DND-41 (cell line): ENCODE measurements around the gene CEACAM16.

Source experiments
- ATAC-seq: fragments of 200-7000 bp; cut with Tn5 transposase; 3 replicates; pipeline ENCODE4 v1.9.1; 2021; ENCODE audit warnings: low read depth; ENCODE audit not compliant: insufficient read depth
- DNase-seq: peaks from one replicate; pipeline ENCODE4 v3.0.0-alpha.2; 2020
- H2AFZ ChIP-seq: 2 replicates; pipeline ENCODE4 v1.6.0; 2012; ENCODE audit warnings: low read depth, low read length
- H3K27ac ChIP-seq: 2 replicates; pipeline ENCODE4 v1.5.1; 2012; ENCODE audit warnings: low read length, inconsistent platforms
- H3K27me3 ChIP-seq: fragments of 200-600 bp; sonication (generic); 2 replicates; pipeline ENCODE4 v1.6.0; 2012; ENCODE audit warnings: low read length, mild to moderate bottlenecking, inconsistent platforms; ENCODE audit not compliant: insufficient read depth, poor library complexity
- H3K36me3 ChIP-seq: 2 replicates; pipeline ENCODE4 v1.5.1; 2012; ENCODE audit warnings: low read length, inconsistent platforms; ENCODE audit not compliant: insufficient read depth
- H3K4me1 ChIP-seq: 2 replicates; pipeline ENCODE4 v1.5.1; 2012; ENCODE audit warnings: mild to moderate bottlenecking, low read length; ENCODE audit not compliant: insufficient read depth
- H3K4me2 ChIP-seq: 2 replicates; pipeline ENCODE4 v1.6.0; 2012; ENCODE audit warnings: mild to moderate bottlenecking, moderate library complexity, low read length, inconsistent platforms; ENCODE audit not compliant: insufficient read depth
- H3K4me3 ChIP-seq, 2 experiments: fragments of 200-600 bp in 1 of 2; shearing (Covaris generic) in 1 of 2; 2 replicates each; pipeline ENCODE4 v1.5.1; 2012 to 2016; ENCODE audit warnings: inconsistent platforms in 2 of 2, low read length in 2 of 2, mild to moderate bottlenecking in 2 of 2, low read depth in 1 of 2, moderate library complexity in 1 of 2
- H3K79me2 ChIP-seq: 2 replicates; pipeline ENCODE4 v1.6.0; 2012; ENCODE audit warnings: low read length, inconsistent platforms; ENCODE audit not compliant: insufficient read depth
- H3K9ac ChIP-seq: 2 replicates; pipeline ENCODE4 v1.6.0; 2012; ENCODE audit warnings: low read depth, mild to moderate bottlenecking, inconsistent platforms, low read length, moderate library complexity
- H3K9me3 ChIP-seq: 2 replicates; pipeline ENCODE4 v1.5.1; 2012; ENCODE audit warnings: low read length, moderate library complexity, mild to moderate bottlenecking, inconsistent platforms; ENCODE audit not compliant: insufficient read depth, severe bottlenecking
- H4K20me1 ChIP-seq: 2 replicates; pipeline ENCODE4 v1.6.0; 2012; ENCODE audit warnings: low read length; ENCODE audit not compliant: insufficient read depth
- CTCF ChIP-seq: IDR thresholded peaks from 2 replicates; pipeline ENCODE4 v1.5.1; 2012; ENCODE audit warnings: borderline replicate concordance, low read length, moderate library complexity, mild to moderate bottlenecking; ENCODE audit not compliant: poor library complexity, severe bottlenecking; ENCODE audit errors: extremely low read depth
- EZH2 ChIP-seq: IDR thresholded peaks from 3 replicates; pipeline ENCODE4 v1.6.1; 2012; ENCODE audit warnings: borderline replicate concordance, low read depth, mild to moderate bottlenecking, moderate library complexity, low read length, inconsistent platforms; ENCODE audit not compliant: severe bottlenecking

The CEACAM16 gene

DNA sequence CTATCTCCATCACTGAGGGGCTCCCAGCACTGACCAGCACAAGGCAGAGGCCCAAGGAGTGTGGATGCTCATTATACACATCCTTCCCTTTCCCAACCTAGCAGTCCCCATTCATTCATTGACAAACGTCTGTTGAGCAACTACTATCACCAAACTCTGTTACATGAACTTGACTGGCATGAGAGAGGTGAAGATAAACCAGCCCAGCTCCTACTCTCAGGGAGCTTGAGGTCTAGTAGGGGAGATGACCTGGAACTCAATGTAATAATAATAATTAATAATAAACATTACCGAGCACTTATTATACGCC lies 8.9 kb upstream of the CEACAM16 start:
- Histone ChIP-seq H3K36me3 (no peaks in the 10 kb centered on the region), H3K4me3 (no peak overlapping the region)

GRCh38 chr19:44692379-44692721 lies 6.6 kb upstream of the CEACAM16 start:
- Histone ChIP-seq H3K4me1 (no peaks in the 10 kb centered on the region), H4K20me1 (no peaks in the 10 kb centered on the region), H3K27me3 (no peaks in the 10 kb centered on the region), H3K9ac (no peak overlapping the region), H3K9me3 (no peaks in the 10 kb centered on the region), H3K27ac (no peak overlapping the region), H2AFZ (no peak overlapping the region), H3K4me3 (no peak overlapping the region), H3K79me2 (no peaks in the 10 kb centered on the region), H3K36me3 (no peaks in the 10 kb centered on the region), H3K4me2 (no peak overlapping the region)
- DNase-seq (no peak), ATAC-seq (no peak)
- no peak for TF ChIP-seq CTCF
- no peak for TF ChIP-seq EZH2

More for the DNA sequence above, 8.9 kb upstream of the CEACAM16 start:
- no peaks in the 10 kb centered on the region for H3K4me1 ChIP-seq
- H3K27ac ChIP-seq, result no peak overlapping the region
- no peaks in the 10 kb centered on the region for H4K20me1 ChIP-seq
- H3K9ac ChIP-seq, result no peak overlapping the region
- no peak for ATAC-seq
- TF ChIP-seq EZH2 (no peak), CTCF (no peak)
- H3K27me3 ChIP-seq, result no peaks in the 10 kb centered on the region
- no peak for DNase-seq
- no peaks in the 10 kb centered on the region for H3K9me3 ChIP-seq
- no peaks in the 10 kb centered on the region for H3K79me2 ChIP-seq
- H3K4me2 ChIP-seq, result no peak overlapping the region
- no peak overlapping the region for H2AFZ ChIP-seq

GRCh38 chr19:44694184-44694579 lies 4.8 kb upstream of the CEACAM16 start:
- no peaks in the 10 kb centered on the region for H3K36me3 ChIP-seq
- DNase-seq, result peak; percentile 9
- no peaks in the 10 kb centered on the region for H3K79me2 ChIP-seq
- H3K4me1 ChIP-seq, result no peaks in the 10 kb centered on the region
- H4K20me1 ChIP-seq, result peaks cover 3% of the 10 kb centered on the region; the same call in 1 of the 2 replicates
- H3K4me3 ChIP-seq, result no peak overlapping the region
- H3K27ac ChIP-seq, result no peak overlapping the region
- no peak overlapping the region for H3K4me2 ChIP-seq
- no peak for ATAC-seq
- H3K27me3 ChIP-seq, result peaks cover 3% of the 10 kb centered on the region
- TF ChIP-seq CTCF (peak; percentile 49), EZH2 (no peak)
- no peak overlapping the region for H2AFZ ChIP-seq
- H3K9me3 ChIP-seq, result no peaks in the 10 kb centered on the region
- no peak overlapping the region for H3K9ac ChIP-seq

- H3K9me3 ChIP-seq, result no peaks in the 10 kb centered on the region
- no peaks in the 10 kb centered on the region for H3K36me3 ChIP-seq
- H3K9ac ChIP-seq, result no peak overlapping the region
- H2AFZ ChIP-seq, result no peak overlapping the region
- peaks cover 3% of the 10 kb centered on the region; the same call in 1 of the 2 replicates for H4K20me1 ChIP-seq
- peaks cover 3% of the 10 kb centered on the region for H3K27me3 ChIP-seq
- H3K4me3 ChIP-seq, result no peak overlapping the region
- H3K79me2 ChIP-seq, result no peaks in the 10 kb centered on the region
- ATAC-seq (no peak), DNase-seq (no peak)
- H3K27ac ChIP-seq, result no peak overlapping the region
- no peak overlapping the region for H3K4me2 ChIP-seq
- H3K4me1 ChIP-seq, result no peaks in the 10 kb centered on the region
- no peak for TF ChIP-seq EZH2
Measured at GRCh38 chr19:44696939-44697669, 1.8 kb upstream of the CEACAM16 start.
